T-cell (primary cell): ENCODE measurements around the gene ZNF554. TPM values are rescaled to one million over a fixed set of nuclear protein-coding genes. Genes with fewer than 3 reads are reported as not detected.
"Not testable (repeated sequence)": the region's sequence is repeated elsewhere in the genome, so short reads cannot be mapped to it uniquely, and the experiment has no call there.

Experiments
- ATAC-seq, 4 experiments: fragments of 200-7000 bp in 3 of 4; fragments of 150-1000 bp in 1 of 4; cut with Tn5 transposase; replicated peaks in 1 of 4; 1 replicate in 3 of 4; 2 replicates in 1 of 4; pipeline ENCODE4 v1.10.0; 2021; ENCODE audit warnings: moderate library complexity in 3 of 4, mild to moderate bottlenecking in 2 of 4, moderate number of reproducible peaks in 1 of 4
- CTCF ChIA-PET, 2 donors: fragments of 300-600 bp; sonication (Branson Sonifier 250); formaldehyde crosslinking; loops; one replicate each; lab custom pipeline; 2022; ENCODE audit warnings: antibody characterized with exemption in 2 of 2; lab: Charles Lee
- POLR2A ChIA-PET, 2 donors: fragments of 300-600 bp; sonication (Branson Sonifier 250); formaldehyde crosslinking; loops; one replicate each; lab custom pipeline; 2022; ENCODE audit warnings: antibody characterized with exemption in 2 of 2; lab: Charles Lee
- DNase-seq, 35 experiments: peaks; one replicate each; pipeline versions ENCODE4 v3.0.0 to v3.0.0-alpha.2; 2013 to 2023
- H3K27ac ChIP-seq: one replicate; pipeline ENCODE4 v1.5.1; 2013; ENCODE audit warnings: low read length
- H3K27me3 ChIP-seq, 2 experiments: replicated peaks in 1 of 2; 1 replicate in 1 of 2; 2 replicates in 1 of 2; pipeline versions ENCODE4 v1.6.1 to v1.7.0; 2013; ENCODE audit warnings: low read length in 1 of 2, mixed read lengths in 1 of 2; ENCODE audit not compliant: control insufficient read depth in 2 of 2, insufficient read depth in 2 of 2; ENCODE audit errors: extremely low read depth in 1 of 2
- H3K36me3 ChIP-seq, 2 donors: 1 replicate in 1 of 2; 2 replicates in 1 of 2; pipeline versions ENCODE4 v1.6.1 to v1.7.0; 2013; ENCODE audit warnings: low read length in 1 of 2; ENCODE audit not compliant: control insufficient read depth in 2 of 2, insufficient read depth in 1 of 2; ENCODE audit errors: extremely low read depth in 1 of 2
- H3K4me1 ChIP-seq, 2 experiments: 1 replicate in 1 of 2; 2 replicates in 1 of 2; pipeline versions ENCODE4 v1.6.1 to v1.7.0; 2013; ENCODE audit warnings: low read length in 2 of 2, mixed read lengths in 1 of 2; ENCODE audit not compliant: insufficient read depth in 2 of 2, control insufficient read depth in 1 of 2; ENCODE audit errors: extremely low read depth in 1 of 2
- H3K4me3 ChIP-seq, 2 donors: 1 replicate in 1 of 2; 2 replicates in 1 of 2; pipeline versions ENCODE4 v1.5.1 to v1.7.0; 2013; ENCODE audit warnings: mild to moderate bottlenecking in 2 of 2, low read length in 1 of 2, moderate library complexity in 1 of 2; ENCODE audit not compliant: control insufficient read depth in 1 of 2; ENCODE audit errors: extremely low read depth in 1 of 2
- H3K9me3 ChIP-seq: 2 replicates; pipeline ENCODE4 v1.7.0; 2013
- H3K27ac Mint-ChIP-seq, 2 donors: one replicate each; pipeline ENCODE4 v1.8.0; 2020 to 2021; ENCODE audit warnings: mild to moderate bottlenecking in 2 of 2, mixed read lengths in 2 of 2
- H3K27me3 Mint-ChIP-seq, 2 donors: one replicate each; pipeline ENCODE4 v1.8.0; 2021 to 2022; ENCODE audit warnings: mixed read lengths in 2 of 2
- H3K36me3 Mint-ChIP-seq: one replicate; pipeline ENCODE4 v1.8.0; 2021; ENCODE audit warnings: mixed read lengths
- H3K4me1 Mint-ChIP-seq, 3 donors: one replicate each; pipeline ENCODE4 v1.8.0; 2020 to 2022; ENCODE audit warnings: mixed read lengths in 3 of 3, mild to moderate bottlenecking in 1 of 3
- H3K4me3 Mint-ChIP-seq, 3 donors: one replicate each; pipeline ENCODE4 v1.8.0; 2020 to 2022; ENCODE audit warnings: mild to moderate bottlenecking in 3 of 3, mixed read lengths in 3 of 3, moderate library complexity in 3 of 3
- H3K9me3 Mint-ChIP-seq, 3 donors: one replicate each; pipeline ENCODE4 v1.8.0; 2020 to 2022; ENCODE audit warnings: mixed read lengths in 3 of 3
- WGBS: methylation state at CpG from one replicate; pipeline ENCODE4 v1.1.5; 2013; ENCODE audit warnings: missing lambda C conversion rate; ENCODE audit not compliant: insufficient coverage; 5-methylcytosine and 5-hydroxymethylcytosine counted together
- total RNA-seq, 35 experiments: library from RNA in 6 of 35; stranded (reverse) in 6 of 35; fragments of 120-200 nt in 1 of 35; gene quantifications; one replicate each; pipeline versions ENCODE4 v1.2.1 to v1.2.4 and lab custom pipeline; 2013 to 2026

ZNF554 gene
- total RNA-seq, 5 donors from 2014 or later (not counting 1 experiment from before 2014, with no cell fraction given) = 5.5 to 9.0 (median 7.5) TPM

DNA sequence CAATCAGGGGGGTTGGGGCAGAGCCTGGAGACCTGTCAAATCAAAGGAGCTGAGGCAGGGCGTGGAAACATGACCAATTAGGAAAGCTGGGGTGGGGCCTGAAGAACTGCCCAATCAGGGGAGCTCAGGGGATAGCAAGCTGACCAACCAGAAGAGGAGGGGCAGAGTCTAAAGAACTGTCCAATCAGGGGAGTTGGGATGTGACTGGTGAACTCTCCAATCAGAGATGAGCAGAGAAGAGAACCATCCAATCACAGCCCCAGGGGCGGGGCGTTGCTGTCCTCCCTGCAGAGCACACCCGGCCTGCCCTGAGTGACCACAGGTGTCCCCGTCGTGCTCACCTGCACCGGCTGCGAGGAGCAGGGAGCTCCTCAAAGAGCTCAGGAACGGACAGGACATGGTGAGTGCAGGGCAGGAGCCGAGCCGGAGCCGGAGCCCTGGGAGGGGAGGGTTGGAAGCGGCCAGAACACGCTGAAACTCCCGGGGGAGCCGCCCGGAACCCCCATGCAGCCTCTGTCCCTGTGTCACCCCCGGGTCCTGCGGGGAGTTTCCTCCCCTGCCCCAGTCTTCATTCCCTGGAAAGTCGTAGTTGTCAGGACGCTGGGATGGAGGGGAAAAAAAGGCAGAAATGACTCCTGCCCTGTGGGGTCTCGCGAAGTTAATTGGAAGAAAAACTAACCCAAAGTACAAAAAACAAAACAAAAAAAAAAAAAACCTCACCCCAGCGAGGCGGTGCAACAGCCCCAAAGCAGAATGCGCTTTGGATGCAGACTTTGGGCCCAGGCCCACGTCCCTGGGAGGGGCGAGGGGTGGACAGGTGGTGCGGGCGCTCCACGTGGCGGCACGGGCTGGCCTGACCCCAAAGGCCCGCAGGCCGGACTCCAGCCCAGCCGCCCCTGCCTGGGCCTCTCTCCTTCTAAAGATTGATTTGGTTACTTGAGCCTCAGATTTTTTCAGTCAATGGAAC, 47.6 kb downstream of the ZNF554 start, which contains the start of gene ZNF556:
ZNF556 (plus strand) TSS at position 311 of the 967 bp plus-strand sequence; CDS start at position 398, 87 bp downstream.
- Histone ChIP-seq H3K4me3 (no peak within 1 kb of the TSS), H3K27me3 (peaks cover 0 to 17% of the 10 kb centered on the region in 2 experiments), H3K4me1 (peaks cover 0 to 3% of the 10 kb centered on the region in 2 experiments), H3K36me3 (no peaks in the 10 kb centered on the region), H3K9me3 (no peaks in the 10 kb centered on the region), H3K27ac (no peak within 1 kb of the TSS)
- no peak within 1 kb of the TSS for H3K27ac Mint-ChIP-seq
- WGBS = 92% methylated on average over 15 of the region's 36 CpGs
- ChIA-PET POLR2A (no interaction called here), CTCF (no interaction called here)
- H3K9me3 Mint-ChIP-seq = no peaks in the 10 kb centered on the region
- peaks cover 0 to 9% (median 2%) of the 10 kb centered on the region in 3 donors for H3K4me1 Mint-ChIP-seq
- no peak within 1 kb of the TSS for H3K4me3 Mint-ChIP-seq
- no peaks in the 10 kb centered on the region for H3K36me3 Mint-ChIP-seq
- ATAC-seq = no peak
- DNase-seq = peak in 1 of 35 experiments; percentile 5
- peaks cover 0 to 3% of the 10 kb centered on the region in 2 donors for H3K27me3 Mint-ChIP-seq

DNA sequence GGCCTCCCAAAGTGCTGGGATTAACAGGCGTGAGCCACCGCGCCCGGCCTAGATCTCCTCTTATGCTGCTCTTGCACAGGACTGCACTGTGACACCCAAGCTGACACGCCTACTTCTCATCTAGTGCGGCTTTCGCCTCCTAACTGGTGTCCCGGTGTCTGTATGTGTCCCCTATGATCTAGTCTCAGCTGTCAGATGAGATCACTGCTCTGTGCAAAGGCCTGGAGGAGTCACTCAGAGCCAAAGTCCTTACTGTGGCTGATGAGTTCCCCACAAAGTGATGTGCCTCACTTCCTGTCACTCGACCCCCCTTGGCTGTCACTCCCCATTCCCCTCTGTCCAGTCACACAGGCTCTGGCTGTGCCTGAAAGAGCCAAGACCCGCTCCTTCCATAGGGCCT, 50.0 kb downstream of the ZNF554 start:
- H3K36me3 ChIP-seq = no peaks in the 10 kb centered on the region
- Mint-ChIP-seq H3K36me3 (no peaks in the 10 kb centered on the region), H3K27ac (no peak overlapping the region), H3K9me3 (no peaks in the 10 kb centered on the region), H3K4me3 (no peak overlapping the region), H3K27me3 (peaks cover 0 to 3% of the 10 kb centered on the region in 2 donors), H3K4me1 (peaks cover 0 to 9% (median 2%) of the 10 kb centered on the region in 3 donors)
- H3K9me3 ChIP-seq = no peaks in the 10 kb centered on the region
- WGBS = 73% methylated on average over 9 of the region's 10 CpGs
- H3K27me3 ChIP-seq = peaks cover 0 to 16% of the 10 kb centered on the region in 2 experiments
- no peak for DNase-seq
- ATAC-seq = no peak
- POLR2A ChIA-PET = no interaction called here
- H3K4me3 ChIP-seq = no peak overlapping the region
- H3K27ac ChIP-seq = no peak overlapping the region
- H3K4me1 ChIP-seq = peaks cover 0 to 3% of the 10 kb centered on the region in 2 experiments
- CTCF ChIA-PET = no interaction called here

DNA sequence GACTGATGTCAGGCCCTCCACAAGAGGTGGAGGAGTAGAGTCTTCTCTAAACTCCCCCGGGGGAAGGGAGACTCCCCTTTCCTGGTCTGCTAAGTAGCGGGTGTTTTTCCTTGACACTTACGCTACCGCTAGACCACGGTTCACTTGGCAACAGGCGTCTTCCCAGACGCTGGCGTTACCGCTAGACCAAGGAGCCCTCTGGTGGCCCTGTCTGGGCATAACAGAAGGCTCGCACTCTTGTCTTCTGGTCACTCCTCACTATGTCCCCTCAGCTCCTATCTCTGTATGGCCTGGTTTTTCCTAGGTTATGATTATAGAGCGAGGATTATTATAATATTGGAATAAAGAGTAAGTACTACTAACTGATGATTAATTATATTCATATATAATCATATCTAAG, 52.5 kb downstream of the ZNF554 start:
- H3K36me3 ChIP-seq, H3K27ac Mint-ChIP-seq, H3K4me1 Mint-ChIP-seq, H3K4me1 ChIP-seq, ATAC-seq, H3K4me3 Mint-ChIP-seq, H3K9me3 ChIP-seq, H3K27me3 Mint-ChIP-seq, H3K9me3 Mint-ChIP-seq, H3K36me3 Mint-ChIP-seq, H3K27me3 ChIP-seq, POLR2A ChIA-PET, H3K27ac ChIP-seq, H3K4me3 ChIP-seq: not testable (repeated sequence)
- CTCF ChIA-PET = interaction anchor here in 1 of 2 donors (0.7 kb wide), 1 partner anchor 56 kb away, joined by 6 read pairs; no protein-coding TSS in a partner anchor
- no CpG with 5 or more reads among the region's 11 CpGs for WGBS
- peak in 6 of 35 experiments; percentile 8 to 29 (median 13) for DNase-seq

DNA sequence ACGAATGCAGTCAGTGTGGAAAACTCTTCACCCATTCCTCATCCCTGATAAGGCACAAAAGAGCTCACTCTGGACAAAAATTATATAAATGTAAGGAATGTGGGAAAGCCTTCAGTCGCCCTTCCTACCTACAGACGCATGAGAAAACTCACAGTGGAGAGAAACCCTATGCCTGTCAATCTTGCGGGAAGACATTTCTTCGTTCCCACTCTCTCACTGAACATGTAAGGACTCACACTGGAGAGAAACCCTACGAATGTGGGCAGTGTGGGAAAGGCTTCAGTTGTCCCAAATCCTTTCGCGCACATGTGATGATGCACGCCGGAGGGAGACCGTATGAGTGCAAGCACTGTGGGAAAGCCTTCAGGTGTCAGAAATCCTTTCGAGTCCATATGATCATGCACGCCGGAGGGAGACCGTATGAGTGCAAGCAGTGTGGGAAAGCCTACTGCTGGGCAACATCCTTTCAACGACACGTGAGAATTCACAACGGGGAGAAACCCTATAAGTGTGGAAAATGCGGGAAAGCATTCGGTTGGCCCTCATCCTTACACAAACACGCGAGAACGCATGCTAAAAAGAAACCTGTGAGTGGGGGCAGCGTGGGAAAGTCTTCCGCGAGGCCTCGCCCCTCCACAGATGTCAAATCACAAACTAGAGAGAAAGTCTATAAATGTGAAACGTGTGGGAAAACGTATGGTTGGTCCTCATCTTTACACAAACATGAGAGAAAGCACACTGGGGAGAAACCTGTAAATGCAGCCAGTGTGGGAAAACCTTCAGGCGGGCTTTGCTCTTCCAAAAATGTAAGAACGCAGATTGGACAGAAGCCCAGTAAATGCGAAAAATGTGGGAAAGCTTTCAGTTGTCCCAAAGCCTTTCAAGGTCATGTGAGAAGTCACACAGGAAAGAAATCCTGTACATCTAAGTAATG, 58.0 kb downstream of the ZNF554 start:
- H3K36me3 ChIP-seq = no peaks in the 10 kb centered on the region
- H3K27me3 ChIP-seq = peaks cover 0 to 13% of the 10 kb centered on the region in 2 experiments
- CTCF ChIA-PET = no interaction called here
- H3K9me3 Mint-ChIP-seq = peaks cover 0 to 19% (median 10%) of the 10 kb centered on the region in 3 donors
- H3K27ac ChIP-seq = no peak overlapping the region
- H3K27ac Mint-ChIP-seq = no peak overlapping the region
- no peak overlapping the region for H3K4me3 ChIP-seq
- no peaks in the 10 kb centered on the region for H3K4me1 ChIP-seq
- no peaks in the 10 kb centered on the region for H3K4me1 Mint-ChIP-seq
- WGBS = 92% methylated on average over 12 of the region's 32 CpGs
- H3K9me3 ChIP-seq = peaks cover 5% of the 10 kb centered on the region
- no peaks in the 10 kb centered on the region for H3K36me3 Mint-ChIP-seq
- ATAC-seq (no peak), DNase-seq (no peak)
- H3K4me3 Mint-ChIP-seq = no peak overlapping the region
- no peaks in the 10 kb centered on the region for H3K27me3 Mint-ChIP-seq
- POLR2A ChIA-PET = interaction anchor here in 1 of 2 donors (0.7 kb wide), 1 partner anchor 409 kb away, joined by 4 read pairs; no protein-coding TSS in a partner anchor

- Histone ChIP-seq H3K4me1 (peaks cover 0 to 11% of the 10 kb centered on the region in 2 experiments), H3K27me3 (peaks cover 0 to 13% of the 10 kb centered on the region in 2 experiments), H3K9me3 (no peaks in the 10 kb centered on the region), H3K27ac (no peak overlapping the region), H3K4me3 (no peak overlapping the region), H3K36me3 (no peaks in the 10 kb centered on the region)
- no peak for ATAC-seq
- Mint-ChIP-seq H3K36me3 (no peaks in the 10 kb centered on the region), H3K4me1 (peaks cover 5 to 8% (median 7%) of the 10 kb centered on the region in 3 donors), H3K9me3 (peaks cover 0 to 4% (median 4%) of the 10 kb centered on the region in 3 donors), H3K4me3 (no peak overlapping the region), H3K27ac (no peak overlapping the region), H3K27me3 (no peaks in the 10 kb centered on the region)
- CTCF ChIA-PET = no interaction called here
- POLR2A ChIA-PET = no interaction called here
- DNase-seq = no peak
- WGBS = 78% methylated on average over 2 of the region's 14 CpGs
Observed at GRCh38 chr19:2883686-2884439, 64.2 kb downstream of the ZNF554 start.
